ENCODE results near the gene CDC14A.

Gene CDC14A

GRCh38 chr1:100428160-100428559 is 75.9 kb downstream of the CDC14A start:
- Mint-ChIP-seq H3K27ac (no peak overlapping the region), H3K4me1 (ENCODE audit: low read depth) (peaks cover 58% of the 10 kb centered on the region), H3K27me3 (no peaks in the 10 kb centered on the region), H3K4me3 (no peak overlapping the region), H3K9me3 (no peaks in the 10 kb centered on the region), H3K36me3 (ENCODE audit: low read depth) (peaks cover 38% of the 10 kb centered on the region)

- peaks cover 4% of the 10 kb centered on the region for H3K9me3 Mint-ChIP-seq
- H3K4me1 Mint-ChIP-seq (ENCODE audit: low read depth), result peaks cover 59% of the 10 kb centered on the region
- H3K4me3 Mint-ChIP-seq, result no peak overlapping the region
- H3K27me3 Mint-ChIP-seq, result no peaks in the 10 kb centered on the region
- H3K27ac Mint-ChIP-seq, result no peak overlapping the region
- H3K36me3 Mint-ChIP-seq (ENCODE audit: low read depth), result peaks cover 38% of the 10 kb centered on the region
Observed at GRCh38 chr1:100430325-100430756, 78.0 kb downstream of the CDC14A start.

- Mint-ChIP-seq H3K27ac (no peak overlapping the region), H3K4me3 (no peak overlapping the region), H3K27me3 (no peaks in the 10 kb centered on the region), H3K36me3 (ENCODE audit: low read depth) (peaks cover 41% of the 10 kb centered on the region), H3K9me3 (peaks cover 4% of the 10 kb centered on the region), H3K4me1 (ENCODE audit: low read depth) (peaks cover 64% of the 10 kb centered on the region)
Observed at GRCh38 chr1:100431954-100432353, 79.6 kb downstream of the CDC14A start.

- Mint-ChIP-seq H3K27me3 (no peaks in the 10 kb centered on the region), H3K36me3 (ENCODE audit: low read depth) (peaks cover 37% of the 10 kb centered on the region), H3K27ac (no peak overlapping the region), H3K4me1 (ENCODE audit: low read depth) (peaks cover 62% of the 10 kb centered on the region), H3K4me3 (no peak overlapping the region), H3K9me3 (peaks cover 4% of the 10 kb centered on the region)
Observed at GRCh38 chr1:100433563-100433962, 81.3 kb downstream of the CDC14A start.

GRCh38 chr1:100434831-100435230 is 82.5 kb downstream of the CDC14A start:
- no peaks in the 10 kb centered on the region for H3K27me3 Mint-ChIP-seq
- H3K9me3 Mint-ChIP-seq, result peaks cover 4% of the 10 kb centered on the region
- peaks cover 69% of the 10 kb centered on the region for H3K4me1 Mint-ChIP-seq (ENCODE audit: low read depth)
- peaks cover 36% of the 10 kb centered on the region for H3K36me3 Mint-ChIP-seq (ENCODE audit: low read depth)
- H3K4me3 Mint-ChIP-seq, result no peak overlapping the region
- H3K27ac Mint-ChIP-seq, result peak overlapping the region; percentile 73

- Mint-ChIP-seq H3K4me1 (ENCODE audit: low read depth) (peaks cover 79% of the 10 kb centered on the region), H3K9me3 (peaks cover 4% of the 10 kb centered on the region), H3K27ac (no peak overlapping the region), H3K27me3 (no peaks in the 10 kb centered on the region), H3K36me3 (ENCODE audit: low read depth) (peaks cover 20% of the 10 kb centered on the region), H3K4me3 (no peak overlapping the region)
Observed at GRCh38 chr1:100438375-100438774, 86.1 kb downstream of the CDC14A start.

GRCh38 chr1:100438789-100439188 is 86.5 kb downstream of the CDC14A start:
- H3K4me1 Mint-ChIP-seq (ENCODE audit: low read depth), result peaks cover 80% of the 10 kb centered on the region
- H3K9me3 Mint-ChIP-seq, result peaks cover 4% of the 10 kb centered on the region
- H3K4me3 Mint-ChIP-seq, result no peak overlapping the region
- H3K27me3 Mint-ChIP-seq, result no peaks in the 10 kb centered on the region
- peak overlapping the region; percentile 60 for H3K27ac Mint-ChIP-seq
- H3K36me3 Mint-ChIP-seq (ENCODE audit: low read depth), result peaks cover 24% of the 10 kb centered on the region

GRCh38 chr1:100440075-100440809 is 87.9 kb downstream of the CDC14A start:
- peaks cover 18% of the 10 kb centered on the region for H3K36me3 Mint-ChIP-seq (ENCODE audit: low read depth)
- peak overlapping the region; percentile 67 for H3K27ac Mint-ChIP-seq
- no peaks in the 10 kb centered on the region for H3K27me3 Mint-ChIP-seq
- H3K4me3 Mint-ChIP-seq, result peak overlapping the region; percentile 3
- H3K9me3 Mint-ChIP-seq, result no peaks in the 10 kb centered on the region
- peaks cover 80% of the 10 kb centered on the region for H3K4me1 Mint-ChIP-seq (ENCODE audit: low read depth)

- peak overlapping the region; percentile 9 for H3K27ac Mint-ChIP-seq
- no peaks in the 10 kb centered on the region for H3K9me3 Mint-ChIP-seq
- H3K36me3 Mint-ChIP-seq (ENCODE audit: low read depth), result peaks cover 12% of the 10 kb centered on the region
- no peaks in the 10 kb centered on the region for H3K27me3 Mint-ChIP-seq
- peaks cover 83% of the 10 kb centered on the region for H3K4me1 Mint-ChIP-seq (ENCODE audit: low read depth)
- H3K4me3 Mint-ChIP-seq, result no peak overlapping the region
Observed at GRCh38 chr1:100441146-100441545, 88.8 kb downstream of the CDC14A start.

GRCh38 chr1:100441651-100442050 is 89.3 kb downstream of the CDC14A start:
- H3K4me1 Mint-ChIP-seq (ENCODE audit: low read depth), result peaks cover 85% of the 10 kb centered on the region
- H3K27me3 Mint-ChIP-seq, result no peaks in the 10 kb centered on the region
- H3K4me3 Mint-ChIP-seq, result no peak overlapping the region
- H3K9me3 Mint-ChIP-seq, result no peaks in the 10 kb centered on the region
- H3K27ac Mint-ChIP-seq, result peak overlapping the region; percentile 79
- peaks cover 11% of the 10 kb centered on the region for H3K36me3 Mint-ChIP-seq (ENCODE audit: low read depth)

- no peaks in the 10 kb centered on the region for H3K27me3 Mint-ChIP-seq
- H3K27ac Mint-ChIP-seq, result peak overlapping the region; percentile 98
- peaks cover 89% of the 10 kb centered on the region for H3K4me1 Mint-ChIP-seq (ENCODE audit: low read depth)
- H3K4me3 Mint-ChIP-seq, result peak overlapping the region; percentile 82
- H3K36me3 Mint-ChIP-seq (ENCODE audit: low read depth), result peaks cover 27% of the 10 kb centered on the region
- no peaks in the 10 kb centered on the region for H3K9me3 Mint-ChIP-seq
Observed at GRCh38 chr1:100443811-100444571, 91.7 kb downstream of the CDC14A start.

GRCh38 chr1:100445565-100445964 is 93.3 kb downstream of the CDC14A start:
- H3K9me3 Mint-ChIP-seq, result no peaks in the 10 kb centered on the region
- H3K27ac Mint-ChIP-seq, result peak overlapping the region; percentile 98
- H3K36me3 Mint-ChIP-seq (ENCODE audit: low read depth), result peaks cover 33% of the 10 kb centered on the region
- H3K27me3 Mint-ChIP-seq, result no peaks in the 10 kb centered on the region
- peak overlapping the region; percentile 8 for H3K4me3 Mint-ChIP-seq
- H3K4me1 Mint-ChIP-seq (ENCODE audit: low read depth), result peaks cover 89% of the 10 kb centered on the region

GRCh38 chr1:100448366-100448765 is 96.1 kb downstream of the CDC14A start:
- H3K27ac Mint-ChIP-seq, result peak overlapping the region; percentile 77
- no peaks in the 10 kb centered on the region for H3K9me3 Mint-ChIP-seq
- H3K27me3 Mint-ChIP-seq, result no peaks in the 10 kb centered on the region
- peak overlapping the region; percentile 47 for H3K4me3 Mint-ChIP-seq
- H3K4me1 Mint-ChIP-seq (ENCODE audit: low read depth), result peaks cover 91% of the 10 kb centered on the region
- H3K36me3 Mint-ChIP-seq (ENCODE audit: low read depth), result peaks cover 42% of the 10 kb centered on the region

GRCh38 chr1:100449477-100449876 is 97.2 kb downstream of the CDC14A start:
- Mint-ChIP-seq H3K27ac (peak overlapping the region; percentile 77), H3K36me3 (ENCODE audit: low read depth) (peaks cover 33% of the 10 kb centered on the region), H3K27me3 (no peaks in the 10 kb centered on the region), H3K4me3 (peak overlapping the region; percentile 47), H3K9me3 (no peaks in the 10 kb centered on the region), H3K4me1 (ENCODE audit: low read depth) (peaks cover 84% of the 10 kb centered on the region)

GRCh38 chr1:100452641-100453040 is 100.3 kb downstream of the CDC14A start:
- Mint-ChIP-seq H3K4me1 (ENCODE audit: low read depth) (peaks cover 71% of the 10 kb centered on the region), H3K27me3 (no peaks in the 10 kb centered on the region), H3K9me3 (no peaks in the 10 kb centered on the region), H3K4me3 (no peak overlapping the region), H3K36me3 (ENCODE audit: low read depth) (peaks cover 30% of the 10 kb centered on the region), H3K27ac (no peak overlapping the region)

Data from stimulated activated naive CD8-positive, alpha-beta T cell treated with anti-CD3 and anti-CD28 coated beads, Interleukin-15, Interleukin-2, amounts not matched to agents 100 ng/mL and 50 ng/mL, for 24 hours (primary cell).